Neural progenitor cell (in vitro differentiated cells): ENCODE results near the gene ADAM23. TPM values are rescaled to one million over a fixed set of nuclear protein-coding genes. Genes with fewer than 3 reads are reported as not detected.

Experiments
- DNase-seq: peaks from one replicate; pipeline ENCODE4 v3.0.0-alpha.2; 2016; ENCODE audit warnings: low spot score
- H2AFZ ChIP-seq: fragments of 200-600 bp; sonication (generic); replicated peaks from 2 replicates; pipeline ENCODE4 v1.6.1; 2016; ENCODE audit warnings: antibody characterized with exemption
- H3F3A ChIP-seq: fragments of 200-600 bp; sonication (generic); 2 replicates; pipeline ENCODE4 v1.6.1; 2016; ENCODE audit warnings: antibody characterized with exemption, low read depth
- H3K27ac ChIP-seq: fragments of 200-600 bp; sonication (generic); 2 replicates; pipeline ENCODE4 v1.5.1; 2016; ENCODE audit warnings: mild to moderate bottlenecking
- H3K27me3 ChIP-seq: fragments of 200-600 bp; sonication (generic); 2 replicates; pipeline ENCODE4 v1.6.1; 2016; ENCODE audit warnings: mild to moderate bottlenecking, moderate library complexity
- H3K36me3 ChIP-seq: fragments of 200-600 bp; sonication (generic); 2 replicates; pipeline ENCODE4 v1.5.1; 2016
- H3K4me1 ChIP-seq: fragments of 200-600 bp; sonication (generic); 2 replicates; pipeline ENCODE4 v1.6.1; 2016; ENCODE audit warnings: mixed run types
- H3K4me2 ChIP-seq: fragments of 200-600 bp; sonication (generic); 2 replicates; pipeline ENCODE4 v1.6.1; 2016
- H3K4me3 ChIP-seq: fragments of 200-600 bp; sonication (generic); 2 replicates; pipeline ENCODE4 v1.5.1; 2016
- H3K79me2 ChIP-seq: fragments of 200-600 bp; sonication (generic); 2 replicates; pipeline ENCODE4 v1.6.1; 2016; ENCODE audit warnings: low read depth
- H3K9ac ChIP-seq: fragments of 200-600 bp; sonication (generic); 2 replicates; pipeline ENCODE4 v1.6.1; 2016
- H3K9me3 ChIP-seq: fragments of 200-600 bp; sonication (generic); 2 replicates; pipeline ENCODE4 v1.5.1; 2016; ENCODE audit warnings: low read depth
- H4K20me1 ChIP-seq: fragments of 200-600 bp; sonication (generic); 2 replicates; pipeline ENCODE4 v1.6.1; 2016; ENCODE audit warnings: low read depth
- H3K27ac Mint-ChIP-seq: 3 replicates; pipeline ENCODE4 v1.8.0; 2021; ENCODE audit warnings: mixed read lengths
- H3K27me3 Mint-ChIP-seq: 2 replicates; pipeline ENCODE4 v1.8.0; 2022; ENCODE audit warnings: low read depth, mild to moderate bottlenecking, inconsistent platforms, moderate library complexity, mixed read lengths; ENCODE audit not compliant: insufficient read depth
- H3K36me3 Mint-ChIP-seq: 3 replicates; pipeline ENCODE4 v1.8.0; 2021; ENCODE audit warnings: mixed read lengths
- H3K4me1 Mint-ChIP-seq: 3 replicates; pipeline ENCODE4 v1.8.0; 2021; ENCODE audit warnings: mixed read lengths
- H3K4me3 Mint-ChIP-seq: 3 replicates; pipeline ENCODE4 v1.8.0; 2021; ENCODE audit warnings: mild to moderate bottlenecking, moderate library complexity, mixed read lengths
- H3K9me3 Mint-ChIP-seq: 3 replicates; pipeline ENCODE4 v1.8.0; 2020; ENCODE audit warnings: mixed read lengths
- EZH2 ChIP-seq: fragments of 200-600 bp; sonication (generic); IDR thresholded peaks from 2 replicates; pipeline ENCODE4 v1.6.1; 2017; ENCODE audit warnings: antibody characterized with exemption, mild to moderate bottlenecking, moderate library complexity
- EZH2phosphoT487 ChIP-seq: fragments of 200-600 bp; sonication (generic); IDR thresholded peaks from 2 replicates; pipeline ENCODE4 v1.6.1; 2017; ENCODE audit warnings: antibody characterized with exemption
- total RNA-seq: library from RNA; depleted of rRNA; stranded (reverse); fragments of >200 nt; gene quantifications from 2 replicates; pipeline ENCODE4 v1.2.3, GENCODE V29; 2015; ENCODE audit warnings: low replicate concordance
- TF ChIP-seq, protein P1 (sequence below): fragments of 200-600 bp; sonication (generic); IDR thresholded peaks from 2 replicates; pipeline ENCODE4 v1.5.1; 2017; ENCODE audit warnings: antibody characterized with exemption, mild to moderate bottlenecking

Gene ADAM23
- total RNA-seq, 1 donor from 2014 or later = 17.2 TPM

DNA sequence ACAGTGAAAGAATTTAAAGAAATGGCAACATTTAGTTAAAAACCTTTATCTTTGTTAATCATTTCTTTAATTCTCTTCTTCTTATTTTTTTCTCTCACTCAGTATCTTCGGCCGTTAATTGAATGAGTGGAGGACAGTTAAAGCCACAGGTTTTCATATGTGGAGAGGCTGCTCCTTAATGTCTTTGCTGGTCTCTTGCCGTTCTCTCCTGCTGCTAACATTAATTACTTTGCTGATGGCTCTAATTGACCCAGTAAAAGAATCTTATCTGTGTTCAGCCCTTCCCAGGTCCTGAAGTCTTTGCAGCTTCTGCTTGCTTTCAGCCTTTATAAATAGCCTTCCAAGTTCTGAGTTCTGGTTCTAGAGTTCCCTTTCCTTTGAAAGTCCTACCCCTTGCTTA, 77.1 kb downstream of the ADAM23 start:
- H3K36me3 Mint-ChIP-seq = no peaks in the 10 kb centered on the region
- H3K9me3 Mint-ChIP-seq = no peaks in the 10 kb centered on the region
- DNase-seq = peak; percentile 7
- Histone ChIP-seq H3F3A (peaks cover 15% of the 10 kb centered on the region), H2AFZ (no peak overlapping the region), H3K9ac (no peak overlapping the region), H3K9me3 (no peaks in the 10 kb centered on the region), H3K4me2 (peak overlapping the region; percentile 21), H4K20me1 (no peaks in the 10 kb centered on the region), H3K27ac (peak overlapping the region; percentile 73), H3K4me3 (no peak overlapping the region), H3K36me3 (no peaks in the 10 kb centered on the region), H3K79me2 (no peaks in the 10 kb centered on the region), H3K4me1 (peaks cover 20% of the 10 kb centered on the region), H3K27me3 (no peaks in the 10 kb centered on the region)
- H3K4me3 Mint-ChIP-seq = no peak overlapping the region
- TF ChIP-seq EZH2 (no peak), EZH2phosphoT487 (no peak)
- TF ChIP-seq, protein P1, sequence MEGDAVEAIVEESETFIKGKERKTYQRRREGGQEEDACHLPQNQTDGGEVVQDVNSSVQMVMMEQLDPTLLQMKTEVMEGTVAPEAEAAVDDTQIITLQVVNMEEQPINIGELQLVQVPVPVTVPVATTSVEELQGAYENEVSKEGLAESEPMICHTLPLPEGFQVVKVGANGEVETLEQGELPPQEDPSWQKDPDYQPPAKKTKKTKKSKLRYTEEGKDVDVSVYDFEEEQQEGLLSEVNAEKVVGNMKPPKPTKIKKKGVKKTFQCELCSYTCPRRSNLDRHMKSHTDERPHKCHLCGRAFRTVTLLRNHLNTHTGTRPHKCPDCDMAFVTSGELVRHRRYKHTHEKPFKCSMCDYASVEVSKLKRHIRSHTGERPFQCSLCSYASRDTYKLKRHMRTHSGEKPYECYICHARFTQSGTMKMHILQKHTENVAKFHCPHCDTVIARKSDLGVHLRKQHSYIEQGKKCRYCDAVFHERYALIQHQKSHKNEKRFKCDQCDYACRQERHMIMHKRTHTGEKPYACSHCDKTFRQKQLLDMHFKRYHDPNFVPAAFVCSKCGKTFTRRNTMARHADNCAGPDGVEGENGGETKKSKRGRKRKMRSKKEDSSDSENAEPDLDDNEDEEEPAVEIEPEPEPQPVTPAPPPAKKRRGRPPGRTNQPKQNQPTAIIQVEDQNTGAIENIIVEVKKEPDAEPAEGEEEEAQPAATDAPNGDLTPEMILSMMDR = no peak
- H3K27ac Mint-ChIP-seq = no peak overlapping the region
- H3K4me1 Mint-ChIP-seq = peaks cover under 1% of the 10 kb centered on the region
- no peaks in the 10 kb centered on the region for H3K27me3 Mint-ChIP-seq

DNA sequence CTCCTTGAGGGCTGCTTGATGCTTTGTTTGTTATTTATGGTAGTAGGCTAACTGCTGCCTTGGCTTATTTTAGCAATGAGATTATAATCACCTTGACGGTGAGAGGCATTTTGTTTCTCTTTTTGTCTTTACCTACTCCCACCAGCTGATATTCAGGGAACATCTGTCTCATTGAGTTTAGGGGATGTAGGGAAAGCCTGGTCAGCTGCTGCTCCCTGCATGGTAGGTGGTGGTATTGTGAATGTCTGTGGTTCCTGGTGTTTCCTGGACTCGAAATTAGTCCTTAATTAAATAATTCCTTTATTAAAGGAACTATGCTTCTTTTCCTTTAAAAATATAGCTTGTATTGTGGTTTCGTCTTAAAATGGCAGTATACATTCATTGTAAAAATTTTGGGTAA, 77.8 kb downstream of the ADAM23 start:
- Histone ChIP-seq H3K79me2 (no peaks in the 10 kb centered on the region), H3K4me3 (no peak overlapping the region), H3K4me1 (peaks cover 16% of the 10 kb centered on the region), H3K27me3 (no peaks in the 10 kb centered on the region), H3K4me2 (peak overlapping the region; percentile 21), H3K27ac (peak overlapping the region; percentile 73), H3K9me3 (no peaks in the 10 kb centered on the region), H3F3A (peaks cover 15% of the 10 kb centered on the region), H4K20me1 (no peaks in the 10 kb centered on the region), H3K36me3 (no peaks in the 10 kb centered on the region), H2AFZ (no peak overlapping the region), H3K9ac (no peak overlapping the region)
- Mint-ChIP-seq H3K27me3 (no peaks in the 10 kb centered on the region), H3K4me1 (no peaks in the 10 kb centered on the region), H3K27ac (no peak overlapping the region), H3K4me3 (no peak overlapping the region), H3K36me3 (no peaks in the 10 kb centered on the region), H3K9me3 (no peaks in the 10 kb centered on the region)
- no peak for DNase-seq
- TF ChIP-seq, protein P1 = no peak
- TF ChIP-seq EZH2phosphoT487 (no peak), EZH2 (no peak)

DNA sequence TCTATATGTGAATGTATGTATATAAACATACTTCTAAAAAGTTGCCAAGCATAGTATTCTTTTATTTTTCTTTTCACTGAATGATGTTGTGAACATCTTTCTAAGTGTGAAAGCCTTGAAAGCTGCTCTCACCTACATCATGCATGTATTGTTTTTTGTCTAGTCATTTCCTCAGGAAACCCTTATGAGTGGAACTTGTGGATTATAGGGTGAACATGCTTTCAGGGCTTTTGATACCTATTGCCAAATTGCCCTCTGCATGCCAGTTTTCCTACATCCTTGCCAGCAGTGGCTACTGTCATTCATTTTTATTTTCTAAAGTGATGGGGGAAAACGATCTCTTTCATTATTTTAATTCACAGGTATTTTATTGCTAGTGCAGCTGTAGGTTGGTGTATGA, 78.3 kb downstream of the ADAM23 start:
- Histone ChIP-seq H3K4me1 (peaks cover 16% of the 10 kb centered on the region), H3K4me3 (no peak overlapping the region), H3K36me3 (no peaks in the 10 kb centered on the region), H3K9me3 (no peaks in the 10 kb centered on the region), H3K27me3 (no peaks in the 10 kb centered on the region), H3F3A (peaks cover 15% of the 10 kb centered on the region), H3K27ac (no peak overlapping the region), H4K20me1 (no peaks in the 10 kb centered on the region), H3K79me2 (no peaks in the 10 kb centered on the region), H2AFZ (no peak overlapping the region), H3K9ac (no peak overlapping the region), H3K4me2 (no peak overlapping the region)
- Mint-ChIP-seq H3K9me3 (no peaks in the 10 kb centered on the region), H3K27ac (no peak overlapping the region), H3K4me3 (no peak overlapping the region), H3K27me3 (no peaks in the 10 kb centered on the region), H3K36me3 (no peaks in the 10 kb centered on the region), H3K4me1 (no peaks in the 10 kb centered on the region)
- no peak for DNase-seq
- TF ChIP-seq, protein P1 = no peak
- TF ChIP-seq EZH2 (no peak), EZH2phosphoT487 (no peak)

DNA sequence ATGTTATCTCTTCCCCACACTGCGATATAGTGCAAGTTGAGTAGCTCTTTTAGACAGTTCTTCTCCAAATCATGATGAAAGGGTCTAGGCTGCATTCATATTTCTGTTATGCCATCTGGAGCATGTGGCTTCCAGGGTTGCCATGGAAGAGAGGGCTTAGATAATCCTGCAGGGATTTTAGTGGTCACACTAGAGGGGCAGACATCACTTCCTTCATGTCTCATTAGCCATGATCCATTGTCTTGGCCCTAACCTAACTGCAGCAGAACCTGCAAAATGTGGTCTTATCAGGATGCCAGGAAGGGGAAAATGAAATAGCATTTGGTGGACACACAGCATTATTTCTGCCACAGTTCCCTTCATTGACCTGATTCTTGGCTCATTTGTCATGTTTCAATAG, 83.1 kb downstream of the ADAM23 start:
- H3K36me3 Mint-ChIP-seq = no peaks in the 10 kb centered on the region
- Histone ChIP-seq H4K20me1 (no peaks in the 10 kb centered on the region), H3K4me3 (no peak overlapping the region), H3K36me3 (no peaks in the 10 kb centered on the region), H3K4me1 (peaks cover under 1% of the 10 kb centered on the region), H3K9me3 (no peaks in the 10 kb centered on the region), H3K27ac (no peak overlapping the region), H2AFZ (no peak overlapping the region), H3K9ac (no peak overlapping the region), H3F3A (no peaks in the 10 kb centered on the region), H3K4me2 (no peak overlapping the region), H3K27me3 (no peaks in the 10 kb centered on the region), H3K79me2 (no peaks in the 10 kb centered on the region)
- no peak overlapping the region for H3K4me3 Mint-ChIP-seq
- H3K4me1 Mint-ChIP-seq = peaks cover 6% of the 10 kb centered on the region
- TF ChIP-seq EZH2phosphoT487 = no peak
- no peak for TF ChIP-seq EZH2
- TF ChIP-seq, protein P1 = no peak
- H3K9me3 Mint-ChIP-seq = no peaks in the 10 kb centered on the region
- DNase-seq = no peak
- H3K27ac Mint-ChIP-seq = no peak overlapping the region
- H3K27me3 Mint-ChIP-seq = no peaks in the 10 kb centered on the region
